ENCODE data around the gene SRRM3.
"Not testable (repeated sequence)": the region's sequence is repeated elsewhere in the genome, so short reads cannot be mapped to it uniquely, and the experiment has no call there.

DNA sequence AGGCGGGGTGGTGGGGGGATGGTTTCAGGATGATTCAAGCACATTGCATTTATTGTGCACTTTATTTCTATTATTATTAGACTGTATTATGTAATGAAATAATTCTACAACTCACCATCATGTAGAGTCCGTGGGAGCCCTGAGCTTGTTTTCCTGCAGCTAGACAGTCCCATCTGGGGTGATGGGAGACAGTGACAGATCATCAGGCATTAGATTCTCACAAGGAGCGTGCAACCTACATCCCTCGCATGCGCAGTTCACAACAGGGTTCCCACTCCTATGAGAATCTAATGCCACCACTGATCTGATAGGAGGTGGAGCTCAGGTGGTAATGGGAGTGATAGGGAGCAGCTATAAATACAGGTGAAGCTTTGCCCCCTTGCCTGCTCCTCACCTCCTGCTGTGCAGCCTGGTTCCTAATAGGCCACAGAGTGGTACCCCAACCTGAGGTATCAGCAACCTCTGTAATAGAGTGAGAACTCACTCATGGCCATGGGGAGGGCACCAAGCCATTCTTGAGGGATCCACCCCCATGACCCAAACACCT lies 40.9 kb downstream of the SRRM3 start:
- TF ChIP-seq CTCF, POLR2A, EP300, POLR2AphosphoS5 (IDR thresholded peaks at IDR 0.05): not testable (repeated sequence)

Measured in stomach (tissue), 4 donors.